Stimulated activated CD8-positive, alpha-beta memory T cell treated with anti-CD3 and anti-CD28 coated beads, Interleukin-15, amount 100 ng/mL, for 48 hours (primary cell): ENCODE measurements around the gene VHLL.
"Not testable (repeated sequence)": the region's sequence is repeated elsewhere in the genome, so short reads cannot be mapped to it uniquely, and the experiment has no call there.

Experiments used
- DNase-seq, 2 donors: peaks; one replicate each; pipeline ENCODE4 v3.0.0-alpha.2; 2020; ENCODE audit warnings: low read depth in 2 of 2

Gene VHLL

GRCh38 chr1:156298852-156299357 is at the start of gene VHLL:
TSS of gene VHLL (minus strand) at chr1:156299307. CDS start at chr1:156299189, 118 bp downstream.
- no peak for DNase-seq

GRCh38 chr1:156347331-156347730 is 48.2 kb upstream of the VHLL start:
- DNase-seq, result no peak

- no peak for DNase-seq
Measured at GRCh38 chr1:156346636-156347035, 47.5 kb upstream of the VHLL start.

- DNase-seq, result not testable (repeated sequence)
Measured at GRCh38 chr1:156346035-156346434, 46.9 kb upstream of the VHLL start.

- DNase-seq, result no peak
Measured at GRCh38 chr1:156344409-156344808, 45.3 kb upstream of the VHLL start.

GRCh38 chr1:156342166-156342955 is 43.3 kb upstream of the VHLL start:
- DNase-seq, result no peak

- DNase-seq, result peak; percentile 99
Measured at GRCh38 chr1:156338180-156338976, 39.3 kb upstream of the VHLL start, which contains the start of the genes CCT3 and TSACC. TSS of gene CCT3 (minus strand) at chr1:156338292. CDS start at chr1:156338184, 108 bp downstream. TSS of gene TSACC (plus strand) at chr1:156338526. CDS start at chr1:156339758, 1,232 bp downstream.

GRCh38 chr1:156337888-156338179 is 38.7 kb upstream of the VHLL start:
- no peak for DNase-seq

- no peak for DNase-seq
Measured at GRCh38 chr1:156337052-156337887, 38.2 kb upstream of the VHLL start.

- DNase-seq, result no peak
Measured at GRCh38 chr1:156336242-156336641, 37.1 kb upstream of the VHLL start.

- not testable (repeated sequence) for DNase-seq
Measured at GRCh38 chr1:156323179-156323578, 24.1 kb upstream of the VHLL start.

GRCh38 chr1:156320560-156320959 is 21.5 kb upstream of the VHLL start:
- DNase-seq, result no peak

- DNase-seq, result no peak
Measured at GRCh38 chr1:156319664-156320063, 20.6 kb upstream of the VHLL start.

GRCh38 chr1:156316909-156317308 is 17.8 kb upstream of the VHLL start:
- DNase-seq, result no peak

- DNase-seq, result no peak
Measured at GRCh38 chr1:156310962-156311361, 11.9 kb upstream of the VHLL start.

GRCh38 chr1:156308078-156308477 is 9.0 kb upstream of the VHLL start:
- DNase-seq, result no peak

GRCh38 chr1:156305215-156305614 is 6.1 kb upstream of the VHLL start:
- no peak for DNase-seq

- no peak for DNase-seq
Measured at GRCh38 chr1:156303241-156303640, 4.1 kb upstream of the VHLL start.

- DNase-seq, result peak; percentile 30 to 35
Measured at GRCh38 chr1:156295391-156295947, 3.6 kb downstream of the VHLL start, which contains the start of gene GLMP. TSS of gene GLMP (minus strand) at chr1:156295679. CDS start at chr1:156295645, 34 bp downstream.

GRCh38 chr1:156293895-156294294 is 5.2 kb downstream of the VHLL start:
- DNase-seq, result no peak

- no peak for DNase-seq
Measured at GRCh38 chr1:156293098-156293434, 6.0 kb downstream of the VHLL start.
